NCI-H460 (cell line): Measurements from ENCODE around the gene ADCY3. TPM values are rescaled to one million over a fixed set of nuclear protein-coding genes. Genes with fewer than 3 reads are reported as not detected.

Experiments
- DNase-seq: peaks from one replicate; pipeline ENCODE4 v3.0.0-alpha.2; 2016; ENCODE audit warnings: low read depth; ENCODE audit errors: extremely low read depth
- total RNA-seq: library from RNA; depleted of rRNA; stranded (reverse); fragments of >200 nt; shearing (Covaris generic); gene quantifications from 2 replicates; pipeline ENCODE4 v1.2.3, GENCODE V29; 2014

ADCY3 gene
- total RNA-seq, 1 experiment from 2014 or later = 35.9 TPM

GRCh38 chr2:24833821-24834732, 86.0 kb downstream of the ADCY3 start:
- no peak for DNase-seq

- DNase-seq = no peak
These were observed 86.9 kb downstream of the ADCY3 start for GRCh38 chr2:24832931-24833701.

- DNase-seq = no peak
These were observed 87.5 kb downstream of the ADCY3 start for GRCh38 chr2:24832521-24832920.

- DNase-seq = no peak
These were observed 88.0 kb downstream of the ADCY3 start for GRCh38 chr2:24832073-24832461.

GRCh38 chr2:24831221-24832072, 88.6 kb downstream of the ADCY3 start:
- no peak for DNase-seq

GRCh38 chr2:24830786-24831185, 89.3 kb downstream of the ADCY3 start:
- no peak for DNase-seq

- DNase-seq = no peak
These were observed 89.7 kb downstream of the ADCY3 start for GRCh38 chr2:24830351-24830750.

- no peak for DNase-seq
These were observed 91.6 kb downstream of the ADCY3 start for GRCh38 chr2:24828238-24828996.

- DNase-seq = peak; percentile 83
These were observed 92.5 kb downstream of the ADCY3 start for GRCh38 chr2:24827321-24828237.

- DNase-seq = no peak
These were observed 93.3 kb downstream of the ADCY3 start for GRCh38 chr2:24826773-24827145.

GRCh38 chr2:24825883-24826772, 93.9 kb downstream of the ADCY3 start:
- DNase-seq = no peak

GRCh38 chr2:24824966-24825882, 94.8 kb downstream of the ADCY3 start:
- no peak for DNase-seq

- DNase-seq = no peak
These were observed 95.9 kb downstream of the ADCY3 start for GRCh38 chr2:24824071-24824588.

GRCh38 chr2:24822049-24822706, 97.9 kb downstream of the ADCY3 start:
- no peak for DNase-seq

GRCh38 chr2:24821433-24821891, 98.6 kb downstream of the ADCY3 start:
- no peak for DNase-seq
